Adrenal gland (tissue), 5 donors: Measurements from ENCODE around the gene PPL.

Source experiments
- CTCF ChIP-seq, 6 experiments: fragments of 450-650 bp in 4 of 6; fragments of 200-600 bp in 2 of 6; sonication (generic) in 1 of 6; IDR thresholded peaks; 1 replicate in 5 of 6; 2 replicates in 1 of 6; pipeline versions ENCODE4 v1.5.1 to v1.8.0; 2016 to 2021; ENCODE audit warnings: antibody characterized with exemption in 6 of 6, mild to moderate bottlenecking in 2 of 6, moderate library complexity in 1 of 6
- POLR2A ChIP-seq, 2 donors: fragments of 450-650 bp; IDR thresholded peaks; one replicate each; pipeline ENCODE4 v1.6.1; 2017; ENCODE audit warnings: antibody characterized with exemption in 2 of 2, mild to moderate bottlenecking in 2 of 2, moderate library complexity in 1 of 2
- donor health status: DM: no; HTN: no; CAD: no.

GRCh38 chr16:4884972-4885874, 51.7 kb downstream of the PPL start:
- TF ChIP-seq CTCF (IDR thresholded peaks at IDR 0.05) (no peak), POLR2A (IDR thresholded peaks at IDR 0.05) (no peak)
